ENCODE results near the gene KLF16. TPM values are rescaled to one million over a fixed set of nuclear protein-coding genes. Genes with fewer than 3 reads are reported as not detected.
"Not testable (repeated sequence)": the region's sequence is repeated elsewhere in the genome, so short reads cannot be mapped to it uniquely, and the experiment has no call there.

The KLF16 gene
- total RNA-seq, 1 donor from 2014 or later = 5.3 TPM

GRCh38 chr19:1875646-1876495 lies 12.5 kb upstream of the KLF16 start:
- H3K36me3 ChIP-seq (ENCODE audit: control insufficient read depth, insufficient read depth, low read length) = peaks cover 6% of the 10 kb centered on the region
- DNase-seq (ENCODE audit: low read depth) (peak; percentile 67), FAIRE-seq (no peak)
- peak overlapping the region; percentile 83 for H3K4me3 ChIP-seq (ENCODE audit: low read depth, low read length)
- TF ChIP-seq CTCF (IDR thresholded peaks at IDR 0.05; ENCODE audit: insufficient read depth, low read length, severe bottlenecking) = no peak
- H3K27me3 ChIP-seq (ENCODE audit: control insufficient read depth, insufficient read depth, low read length) = no peaks in the 10 kb centered on the region

- FAIRE-seq = peak; percentile 58
- H3K27me3 ChIP-seq (ENCODE audit: control insufficient read depth, insufficient read depth, low read length); DNase-seq (ENCODE audit: low read depth); H3K36me3 ChIP-seq (ENCODE audit: control insufficient read depth, insufficient read depth, low read length): not testable (repeated sequence)
- peak overlapping the region; percentile 83 for H3K4me3 ChIP-seq (ENCODE audit: low read depth, low read length)
These were observed 11.9 kb upstream of the KLF16 start for GRCh38 chr19:1875265-1875645.

GRCh38 chr19:1874554-1875185 lies 11.3 kb upstream of the KLF16 start:
- DNase-seq (ENCODE audit: low read depth) (no peak), FAIRE-seq (no peak)
- no peaks in the 10 kb centered on the region for H3K36me3 ChIP-seq (ENCODE audit: control insufficient read depth, insufficient read depth, low read length)
- no peak for TF ChIP-seq CTCF (IDR thresholded peaks at IDR 0.05; ENCODE audit: insufficient read depth, low read length, severe bottlenecking)
- H3K4me3 ChIP-seq (ENCODE audit: low read depth, low read length) = peak overlapping the region; percentile 83
- H3K27me3 ChIP-seq (ENCODE audit: control insufficient read depth, insufficient read depth, low read length) = no peaks in the 10 kb centered on the region

- DNase-seq (ENCODE audit: low read depth) = no peak
- Histone ChIP-seq H3K36me3 (ENCODE audit: control insufficient read depth, insufficient read depth, low read length) (no peaks in the 10 kb centered on the region), H3K27me3 (ENCODE audit: control insufficient read depth, insufficient read depth, low read length) (no peaks in the 10 kb centered on the region), H3K4me3 (ENCODE audit: low read depth, low read length) (no peak overlapping the region)
- no peak for TF ChIP-seq CTCF (IDR thresholded peaks at IDR 0.05; ENCODE audit: insufficient read depth, low read length, severe bottlenecking)
- no peak for FAIRE-seq
These were observed 10.4 kb upstream of the KLF16 start for GRCh38 chr19:1873524-1874473.

- no peak for TF ChIP-seq CTCF (IDR thresholded peaks at IDR 0.05; ENCODE audit: insufficient read depth, low read length, severe bottlenecking)
These were observed 9.6 kb upstream of the KLF16 start for GRCh38 chr19:1872807-1873523.

More at GRCh38 chr19:1872807-1873523, 9.6 kb upstream of the KLF16 start:
- FAIRE-seq (no peak), DNase-seq (ENCODE audit: low read depth) (no peak)
- Histone ChIP-seq H3K27me3 (ENCODE audit: control insufficient read depth, insufficient read depth, low read length) (no peaks in the 10 kb centered on the region), H3K36me3 (ENCODE audit: control insufficient read depth, insufficient read depth, low read length) (no peaks in the 10 kb centered on the region), H3K4me3 (ENCODE audit: low read depth, low read length) (no peak overlapping the region)

All from bronchial epithelial cell (primary cell).